Endothelial cell of umbilical vein (primary cell): Measurements from ENCODE around the gene MVB12B. TPM values are rescaled to one million over a fixed set of nuclear protein-coding genes. Genes with fewer than 3 reads are reported as not detected.

Source experiments
- BruUV-seq: library from RNA; stranded (reverse); fragments of 400-500 nt; replicated peaks from 2 replicates; lab custom pipeline; 2021; lab: Mats Ljungman, UMichigan
- CTCF ChIA-PET: fragments of 300-600, 350-600 bp; sonication (Branson Sonifier 250); formaldehyde crosslinking; loops from one replicate; lab custom pipeline; 2021; ENCODE audit warnings: antibody characterized with exemption, inconsistent platforms; lab: Charles Lee
- POLR2A ChIA-PET: fragments of 300-600, 350-600 bp; sonication (Branson Sonifier 250); formaldehyde crosslinking; loops from one replicate; lab custom pipeline; 2021; ENCODE audit warnings: antibody characterized with exemption, inconsistent platforms; lab: Charles Lee
- DNase-seq: peaks from one replicate; pipeline ENCODE4 v3.0.0-alpha.2; 2011; ENCODE audit warnings: low read depth, low spot score
- FAIRE-seq: peaks from 2 replicates; lab custom pipeline; 2011; peaks lifted over from hg19 to GRCh38; lab: Jason Lieb, UNC
- H2AFZ ChIP-seq: 2 replicates; pipeline ENCODE4 v1.6.0; 2012; ENCODE audit warnings: low read depth, low read length, control low read depth, inconsistent platforms
- H3K27ac ChIP-seq: 2 replicates; pipeline ENCODE4 v1.5.1; 2011; ENCODE audit warnings: low read depth, mild to moderate bottlenecking, control low read depth, low read length, moderate library complexity; ENCODE audit not compliant: insufficient read depth
- H3K27me3 ChIP-seq, 2 experiments: 2 replicates each; pipeline versions ENCODE4 v1.6.0 to v1.6.1; 2011; ENCODE audit warnings: low read length in 2 of 2, mixed read lengths in 1 of 2; ENCODE audit not compliant: control insufficient read depth in 2 of 2, insufficient read depth in 2 of 2
- H3K36me3 ChIP-seq, 2 experiments: 2 replicates in 1 of 2; 3 replicates in 1 of 2; pipeline ENCODE4 v1.5.1; 2011; ENCODE audit warnings: low read length in 2 of 2, mild to moderate bottlenecking in 1 of 2, moderate library complexity in 1 of 2; ENCODE audit not compliant: control insufficient read depth in 2 of 2, insufficient read depth in 2 of 2; ENCODE audit errors: extremely low read depth in 1 of 2
- H3K4me1 ChIP-seq: 3 replicates; pipeline ENCODE4 v1.5.1; 2011; ENCODE audit warnings: mild to moderate bottlenecking, low read length; ENCODE audit not compliant: control insufficient read depth, insufficient read depth; ENCODE audit errors: extremely low read depth
- H3K4me2 ChIP-seq: 2 replicates; pipeline ENCODE4 v1.6.1; 2011; ENCODE audit warnings: low read length, control low read depth, mixed read lengths; ENCODE audit not compliant: insufficient read depth
- H3K4me3 ChIP-seq, 3 experiments: fragments of 200-600 bp in 1 of 3; sonication (generic), shearing (Covaris generic) in 1 of 3; replicated peaks in 1 of 3; 2 replicates each; pipeline ENCODE4 v1.5.1; 2011 to 2016; ENCODE audit warnings: control low read depth in 3 of 3, low read length in 3 of 3, mild to moderate bottlenecking in 2 of 3, inconsistent platforms in 1 of 3, low read depth in 1 of 3, moderate library complexity in 1 of 3; ENCODE audit not compliant: insufficient read depth in 1 of 3
- H3K79me2 ChIP-seq: 2 replicates; pipeline ENCODE4 v1.6.0; 2012; ENCODE audit warnings: low read length, inconsistent platforms; ENCODE audit not compliant: control insufficient read depth, insufficient read depth
- H3K9ac ChIP-seq: replicated peaks from 2 replicates; pipeline ENCODE3; 2011; ENCODE audit warnings: low read length, control low read depth; ENCODE audit not compliant: insufficient read depth; ENCODE audit errors: extremely low read depth
- H3K9me1 ChIP-seq: replicated peaks from 3 replicates; pipeline ENCODE4 v1.6.0; 2011; ENCODE audit warnings: mild to moderate bottlenecking, low read length; ENCODE audit not compliant: control insufficient read depth, insufficient read depth; ENCODE audit errors: extremely low read depth
- H3K9me3 ChIP-seq: replicated peaks from 2 replicates; pipeline ENCODE4 v1.5.1; 2012; ENCODE audit warnings: low read length, inconsistent platforms; ENCODE audit not compliant: control insufficient read depth, insufficient read depth
- H4K20me1 ChIP-seq: replicated peaks from 2 replicates; pipeline ENCODE3; 2011; ENCODE audit warnings: mild to moderate bottlenecking, low read length; ENCODE audit not compliant: control insufficient read depth, insufficient read depth; ENCODE audit errors: extremely low read depth
- CTCF ChIP-seq, 2 donors: IDR thresholded peaks; 1 replicate in 1 of 2; 2 replicates in 1 of 2; pipeline ENCODE4 v1.5.1; 2011; ENCODE audit warnings: low read length in 2 of 2, mild to moderate bottlenecking in 2 of 2, moderate library complexity in 2 of 2, control low read depth in 1 of 2, inconsistent platforms in 1 of 2, low read depth in 1 of 2; ENCODE audit not compliant: insufficient read depth in 1 of 2; ENCODE audit errors: extremely low read depth in 1 of 2
- EZH2 ChIP-seq: IDR thresholded peaks from 2 replicates; pipeline ENCODE4 v1.6.1; 2012; ENCODE audit warnings: borderline replicate concordance, low read depth, mild to moderate bottlenecking, moderate library complexity, low read length, inconsistent platforms; ENCODE audit not compliant: severe bottlenecking
- FOS ChIP-seq: IDR thresholded peaks from 2 replicates; pipeline ENCODE4 v1.6.1; 2011; ENCODE audit warnings: mild to moderate bottlenecking, low read length, moderate library complexity, borderline replicate concordance; ENCODE audit not compliant: insufficient read depth
- GATA2 ChIP-seq: IDR thresholded peaks from 2 replicates; pipeline ENCODE4 v1.7.0; 2011; ENCODE audit warnings: low read depth, mild to moderate bottlenecking, moderate library complexity, mixed read lengths, low read length; ENCODE audit not compliant: insufficient read length, insufficient read depth
- JUN ChIP-seq: IDR thresholded peaks from 2 replicates; pipeline ENCODE4 v1.6.1; 2011; ENCODE audit warnings: borderline replicate concordance, low read depth; ENCODE audit not compliant: insufficient read length, insufficient read depth
- MYC ChIP-seq: IDR thresholded peaks from one replicate; pipeline ENCODE4 v1.6.1; 2011; ENCODE audit warnings: mild to moderate bottlenecking, low read depth, low read length
- POLR2A ChIP-seq: IDR thresholded peaks from 2 replicates; pipeline ENCODE4 v1.6.1; 2012; ENCODE audit warnings: low read depth, mild to moderate bottlenecking, control low read depth, low read length
- POLR2AphosphoS5 ChIP-seq: IDR thresholded peaks from 2 replicates; pipeline ENCODE4 v1.6.1; 2012; ENCODE audit warnings: low read depth, mild to moderate bottlenecking, control low read depth, low read length, moderate library complexity; ENCODE audit not compliant: insufficient read depth
- dilution Hi-C: fragments of 300-500 bp; cut with MboI; formaldehyde crosslinking; loops from one replicate; pipeline ENCODE4 v1.15.0; 2019; ENCODE audit warnings: low sequenced_read_pairs; ENCODE audit not compliant: extremely low pct_ligation_motif_present
- intact Hi-C: fragments of 100-400 bp; cut with micrococcal nuclease; formaldehyde crosslinking; loops from one replicate; pipeline ENCODE4 v1.10.0; 2022
- polyA plus RNA-seq, 4 experiments: library from polyadenylated mRNA; depleted of rRNA in 3 of 4; stranded (reverse) in 3 of 4; unstranded in 1 of 4; fragments of >200 nt; gene quantifications; 2 replicates each; pipeline versions ENCODE4 v1.2.1 to v1.2.3, GENCODE V29; 2011 to 2012; ENCODE audit warnings: missing spikeins in 1 of 4
- total RNA-seq: library from RNA; stranded (reverse); gene quantifications from 2 replicates; pipeline ENCODE4 v1.2.3, GENCODE V29; 2021
- TF ChIP-seq, protein P1 (sequence below): IDR thresholded peaks from 2 replicates; pipeline ENCODE4 v1.6.1; 2011; ENCODE audit not compliant: insufficient read depth, insufficient read length

Gene MVB12B
- total and polyA plus RNA-seq, 2 donors (not counting 3 experiments of a cell fraction or from before 2014, with no cell fraction given) = 6.6 to 17.3 TPM

GRCh38 chr9:126523611-126524111 lies 197.0 kb downstream of the MVB12B start:
- peaks cover 21 to 24% of the 10 kb centered on the region in 2 experiments for H3K27me3 ChIP-seq
- POLR2A ChIA-PET = no interaction called here
- H3K4me3 ChIP-seq = no peak overlapping the region

More at GRCh38 chr9:126523611-126524111, 197.0 kb downstream of the MVB12B start:
- no peak overlapping the region for H3K4me2 ChIP-seq
- H2AFZ ChIP-seq = no peak overlapping the region
- intact Hi-C loops (no loop called here), dilution Hi-C loops (no loop called here)
- BruUV-seq = no TSS peak
- no peaks in the 10 kb centered on the region for H3K36me3 ChIP-seq
- FAIRE-seq = no peak
- DNase-seq = no peak
- H3K27ac ChIP-seq = no peak overlapping the region
- H4K20me1 ChIP-seq = no peaks in the 10 kb centered on the region
- H3K9me1 ChIP-seq = no peaks in the 10 kb centered on the region
- no peaks in the 10 kb centered on the region for H3K9me3 ChIP-seq
- no peak overlapping the region for H3K9ac ChIP-seq
- TF ChIP-seq GATA2 (no peak), POLR2A (no peak), EZH2 (no peak), MYC (no peak), FOS (no peak), CTCF (IDR thresholded peaks at IDR 0.05; ENCODE audit: extremely low read depth in 1 of 2, insufficient read depth in 1 of 2, low read depth in 1 of 2, low read length in 2 of 2) (no peak), JUN (no peak), POLR2AphosphoS5 (no peak)
- TF ChIP-seq, protein P1, sequence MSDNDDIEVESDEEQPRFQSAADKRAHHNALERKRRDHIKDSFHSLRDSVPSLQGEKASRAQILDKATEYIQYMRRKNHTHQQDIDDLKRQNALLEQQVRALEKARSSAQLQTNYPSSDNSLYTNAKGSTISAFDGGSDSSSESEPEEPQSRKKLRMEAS = no peak
- CTCF ChIA-PET = no interaction called here
- no peaks in the 10 kb centered on the region for H3K79me2 ChIP-seq
- H3K4me1 ChIP-seq = no peaks in the 10 kb centered on the region
